ENCODE data around the gene TMPRSS9. TPM values are rescaled to one million over a fixed set of nuclear protein-coding genes. Genes with fewer than 3 reads are reported as not detected.
"Not testable (repeated sequence)": the region's sequence is repeated elsewhere in the genome, so short reads cannot be mapped to it uniquely, and the experiment has no call there.

TMPRSS9 gene
- total and polyA plus RNA-seq, 11 donors: 0.09 to 0.19 TPM; not detected in 9

- peak; percentile 89 to 92 (median 91) for DNase-seq
- H3K4me3 ChIP-seq: peak overlapping the region; percentile 4 to 76 (median 58)
- H3K27ac ChIP-seq: peak overlapping the region in 9 of 12 donors; percentile 10 to 74 (median 41)
- no peaks in the 10 kb centered on the region for H3K36me3 ChIP-seq
- ATAC-seq: peak; percentile 60 to 88 (median 74)
- intact Hi-C loops (cut with DNase I): loop anchor here in 1 of 10 donors (10.0 kb wide), 1 partner anchor 632 kb away; the partner anchor contains the start of gene GNA11
- WGBS, 4 donors: 5 to 13% (median 7%) methylated on average over 44 to 46 of the region's 46 CpGs
- peaks cover 0 to 21% (median 12%) of the 10 kb centered on the region in 12 donors for H3K4me1 ChIP-seq
- H3K27me3 ChIP-seq: no peaks in the 10 kb centered on the region
- no peak for TF ChIP-seq CTCF (IDR thresholded peaks at IDR 0.05)
- TF ChIP-seq POLR2A (IDR thresholded peaks at IDR 0.05): peak in 1 of 2 donors; percentile 52
- H3K9me3 ChIP-seq: no peaks in the 10 kb centered on the region
Observed at GRCh38 chr19:2462635-2463421, 102.8 kb downstream of the TMPRSS9 start.

GRCh38 chr19:2463694-2464093 lies 103.6 kb downstream of the TMPRSS9 start:
- H3K4me3 ChIP-seq, DNase-seq, H3K9me3 ChIP-seq, H3K27me3 ChIP-seq, ATAC-seq, H3K36me3 ChIP-seq: not testable (repeated sequence)
- WGBS, 4 donors: 96 to 98% (median 97%) methylated on average over 5 of the region's 5 CpGs
- H3K4me1 ChIP-seq: peaks cover 0 to 21% (median 12%) of the 10 kb centered on the region in 12 donors
- intact Hi-C loops (cut with DNase I): loop anchor here in 1 of 10 donors (10.0 kb wide), 1 partner anchor 631 kb away; the partner anchor contains the start of gene GNA11
- peak overlapping the region in 2 of 12 donors; percentile 52 to 74 for H3K27ac ChIP-seq

- ATAC-seq (no peak), DNase-seq (no peak)
- Histone ChIP-seq H3K9me3 (no peaks in the 10 kb centered on the region), H3K27ac (no peak overlapping the region), H3K27me3 (no peaks in the 10 kb centered on the region), H3K4me1 (peaks cover 0 to 21% (median 12%) of the 10 kb centered on the region in 12 donors), H3K4me3 (no peak overlapping the region), H3K36me3 (no peaks in the 10 kb centered on the region)
- 59 to 64% (median 62%) methylated on average over 5 of the region's 5 CpGs for WGBS, 4 donors
- intact Hi-C loops (cut with DNase I): loop anchor here in 1 of 10 donors (10.0 kb wide), 1 partner anchor 630 kb away; the partner anchor contains the start of gene GNA11
- TF ChIP-seq CTCF (IDR thresholded peaks at IDR 0.05): no peak
- TF ChIP-seq POLR2A (IDR thresholded peaks at IDR 0.05): no peak
Observed at GRCh38 chr19:2464389-2464788, 104.3 kb downstream of the TMPRSS9 start.

- ATAC-seq: no peak
- H3K4me1 ChIP-seq: peaks cover 0 to 6% (median 0%) of the 10 kb centered on the region in 12 donors
- WGBS, 4 donors: 70 to 77% (median 74%) methylated on average over 12 of the region's 12 CpGs
- no peak overlapping the region for H3K27ac ChIP-seq
- no peak overlapping the region for H3K4me3 ChIP-seq
- H3K9me3 ChIP-seq: no peaks in the 10 kb centered on the region
- H3K36me3 ChIP-seq: no peaks in the 10 kb centered on the region
- H3K27me3 ChIP-seq: no peaks in the 10 kb centered on the region
- DNase-seq: no peak
- intact Hi-C loops (cut with DNase I): loop anchor here in 1 of 10 donors (10.0 kb wide), 1 partner anchor 626 kb away; the partner anchor contains the start of gene GNA11
- TF ChIP-seq CTCF (IDR thresholded peaks at IDR 0.05): no peak
- TF ChIP-seq POLR2A (IDR thresholded peaks at IDR 0.05): no peak
Observed at GRCh38 chr19:2468596-2468995, 108.5 kb downstream of the TMPRSS9 start.

All from heart left ventricle (tissue), 16 donors.